AG08396 (cell line): ENCODE data around the gene CCDC88C.

ENCODE experiments used
- DNase-seq: peaks from one replicate; pipeline ENCODE4 v3.0.0; 2012; ENCODE audit warnings: low spot score, mixed read lengths

Gene CCDC88C

DNA sequence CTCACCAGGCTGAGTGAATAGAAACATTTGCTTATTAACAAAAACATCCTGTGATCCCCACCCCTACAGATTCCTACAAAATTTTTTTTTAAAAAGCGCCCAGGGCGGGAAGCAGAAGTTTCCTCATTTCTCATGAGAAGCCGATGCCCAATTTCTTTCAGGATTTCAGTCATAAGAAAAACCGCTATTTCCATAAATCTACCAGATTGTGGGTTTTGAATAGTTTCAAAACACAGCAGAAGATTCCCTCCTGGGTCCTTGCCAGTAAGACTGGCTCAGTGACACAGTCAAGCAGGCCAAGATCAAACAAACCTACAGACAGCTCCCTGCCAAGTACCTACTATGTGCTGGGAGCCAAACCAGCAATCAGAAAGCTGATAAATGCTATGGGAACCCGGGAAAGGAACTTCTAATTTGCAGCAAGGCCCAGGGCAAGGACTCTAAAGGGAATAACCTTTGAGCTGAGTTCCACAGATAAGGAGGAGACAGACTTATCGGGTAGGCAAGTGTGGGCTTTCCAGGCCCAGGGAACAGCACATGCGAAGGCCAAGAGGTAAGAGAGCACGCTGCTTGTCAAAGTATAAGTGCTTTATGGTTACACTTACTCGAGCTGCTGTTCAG is 68.7 kb downstream of the CCDC88C start:
- DNase-seq: no peak

GRCh38 chr14:91346838-91347173 is 70.8 kb downstream of the CCDC88C start:
- DNase-seq: no peak

DNA sequence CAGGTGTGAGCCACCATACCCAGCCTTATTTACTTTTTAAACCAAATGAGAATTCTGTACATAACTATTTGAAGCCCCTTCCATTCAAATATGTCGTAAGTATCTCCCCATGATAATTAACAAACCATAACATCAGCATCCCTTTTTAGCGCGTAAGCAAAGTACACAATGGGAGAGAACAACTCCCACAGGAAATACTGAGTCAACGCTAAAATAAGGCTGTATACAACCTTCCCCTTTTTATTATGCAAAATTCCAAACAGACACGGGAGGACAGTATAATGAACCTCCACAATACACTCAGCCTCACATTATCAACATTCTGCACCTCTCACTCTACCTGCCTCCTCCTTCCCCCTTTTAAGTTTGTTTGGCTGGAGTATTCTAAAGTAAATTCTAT is 73.5 kb downstream of the CCDC88C start:
- no peak for DNase-seq

DNA sequence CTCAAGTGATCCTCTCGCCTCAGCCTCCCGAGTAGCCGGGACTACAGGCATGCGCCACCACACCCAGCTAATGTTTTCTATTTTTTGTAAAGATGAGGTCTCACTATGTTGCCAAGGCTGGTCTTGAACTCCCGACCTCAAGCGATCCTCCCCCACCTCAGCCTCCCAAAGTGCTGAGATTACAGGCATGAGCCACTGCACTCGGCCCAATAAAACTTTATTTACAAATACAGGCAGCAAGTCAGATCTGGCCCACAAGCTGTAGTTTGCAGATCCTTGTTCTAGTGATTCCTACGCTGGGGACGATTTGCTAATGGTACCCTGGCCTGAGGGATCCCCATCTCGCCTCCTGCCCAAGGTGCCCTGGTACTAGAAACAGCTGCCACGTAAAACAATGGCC is 74.6 kb downstream of the CCDC88C start:
- DNase-seq: no peak

- no peak for DNase-seq
Measured at GRCh38 chr14:91342206-91342760, 75.3 kb downstream of the CCDC88C start.

GRCh38 chr14:91341751-91342154 is 75.9 kb downstream of the CCDC88C start:
- DNase-seq: no peak

- DNase-seq: no peak
Measured at GRCh38 chr14:91341334-91341733, 76.3 kb downstream of the CCDC88C start.

DNA sequence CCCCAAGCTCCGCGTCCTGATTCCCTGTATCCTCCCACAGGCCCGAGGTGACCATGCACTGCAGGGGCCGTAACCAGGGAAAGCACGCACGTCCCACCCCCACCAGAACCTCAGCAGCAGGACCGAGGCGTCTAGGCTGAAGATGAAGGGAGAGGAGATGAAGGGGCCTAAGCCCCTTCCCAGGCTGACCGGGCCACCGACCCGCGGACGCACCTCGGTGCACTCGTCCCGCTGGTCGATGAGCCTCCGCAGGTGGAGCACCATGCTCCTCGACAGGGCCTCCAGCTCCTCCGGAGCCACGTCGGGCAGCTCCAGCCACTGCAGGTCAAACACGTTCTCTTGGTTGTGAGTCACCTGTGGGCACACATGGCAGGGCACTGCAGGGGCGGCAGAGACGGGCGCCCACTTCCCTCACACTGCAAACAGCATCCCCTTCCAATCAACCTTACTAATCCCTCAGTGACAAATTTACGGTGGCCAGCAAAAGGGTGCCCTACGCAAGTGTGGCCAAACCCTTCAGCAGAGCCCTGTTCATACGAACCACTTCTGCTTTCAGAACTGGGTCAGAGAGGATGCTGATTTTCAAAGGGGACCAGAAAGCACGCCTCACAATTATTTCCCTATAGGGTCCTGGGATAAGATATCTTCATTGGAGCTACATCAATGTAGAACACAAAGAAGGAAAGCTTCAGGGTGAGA is 77.8 kb downstream of the CCDC88C start:
- no peak for DNase-seq

DNA sequence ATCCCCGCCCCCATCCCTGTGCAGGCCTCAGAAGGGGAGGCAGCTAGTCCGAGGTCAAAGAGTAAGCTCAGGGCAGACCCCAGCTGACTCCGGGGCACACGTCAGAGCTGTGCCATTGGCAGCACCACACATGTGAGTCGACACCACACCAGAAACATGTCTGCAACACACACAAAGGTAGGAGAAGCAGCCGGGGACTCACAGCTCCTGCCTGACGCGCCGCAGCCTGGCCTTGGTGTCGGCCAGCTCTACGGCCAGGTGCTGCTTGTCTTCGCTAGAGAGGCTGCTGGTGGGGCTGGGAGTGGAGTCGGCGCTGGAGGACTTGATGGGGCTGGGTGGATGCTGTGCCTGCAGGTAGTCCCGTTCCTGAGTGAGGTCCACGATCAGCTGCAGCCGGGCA is 78.5 kb downstream of the CCDC88C start:
- DNase-seq: no peak

DNA sequence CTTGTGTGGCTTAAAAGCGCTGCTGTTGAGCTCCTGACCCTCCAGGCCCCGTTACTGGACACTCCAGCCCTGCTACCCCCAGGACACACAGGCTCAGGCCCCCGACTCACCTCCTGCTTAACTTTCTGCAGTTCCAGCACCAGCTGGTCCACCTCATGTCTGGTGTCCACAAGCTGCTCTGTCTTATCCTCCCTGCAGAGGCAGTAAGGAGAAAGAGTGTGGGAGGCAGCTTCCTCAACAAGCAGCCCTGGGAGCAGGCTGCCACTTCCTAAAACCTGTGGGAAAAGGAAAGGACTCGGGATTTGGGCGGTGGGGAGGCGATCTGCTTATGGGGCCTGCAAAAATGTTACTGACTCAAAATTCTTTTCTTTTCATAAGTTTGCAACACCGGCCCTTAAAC is 79.2 kb downstream of the CCDC88C start:
- no peak for DNase-seq

DNA sequence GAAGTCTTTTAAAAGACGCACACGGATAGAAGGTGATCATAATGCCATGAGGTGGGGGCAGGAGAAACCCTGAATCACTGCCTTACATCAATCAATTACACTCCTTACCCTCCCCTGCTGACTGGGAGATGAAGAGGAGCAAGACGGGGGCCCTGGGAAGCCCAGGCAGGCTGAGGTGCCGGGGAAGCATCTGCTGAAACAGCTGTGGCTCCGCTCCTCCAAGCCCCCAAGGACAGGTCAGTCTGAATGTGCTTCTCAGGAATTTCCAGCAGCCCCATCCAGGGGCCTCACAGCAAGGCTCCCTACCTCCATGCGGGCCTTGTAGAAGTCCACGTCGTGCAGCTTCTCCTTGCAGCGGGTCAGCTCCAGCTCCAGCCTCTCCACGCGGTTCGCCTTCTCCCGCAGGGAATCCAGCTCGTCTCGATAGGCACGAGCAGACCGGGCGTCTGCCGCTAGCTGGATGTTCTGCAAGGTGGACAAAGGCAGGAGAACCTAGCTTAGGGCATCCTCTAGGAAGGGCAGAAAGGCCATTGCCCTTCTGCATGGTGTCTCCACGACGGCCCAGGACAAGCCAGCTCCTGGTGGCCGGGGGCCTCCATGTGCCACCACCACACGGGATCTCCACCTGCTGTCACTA is 79.8 kb downstream of the CCDC88C start:
- DNase-seq: no peak

- DNase-seq: no peak
Measured at GRCh38 chr14:91336093-91336450, 81.5 kb downstream of the CCDC88C start.

DNA sequence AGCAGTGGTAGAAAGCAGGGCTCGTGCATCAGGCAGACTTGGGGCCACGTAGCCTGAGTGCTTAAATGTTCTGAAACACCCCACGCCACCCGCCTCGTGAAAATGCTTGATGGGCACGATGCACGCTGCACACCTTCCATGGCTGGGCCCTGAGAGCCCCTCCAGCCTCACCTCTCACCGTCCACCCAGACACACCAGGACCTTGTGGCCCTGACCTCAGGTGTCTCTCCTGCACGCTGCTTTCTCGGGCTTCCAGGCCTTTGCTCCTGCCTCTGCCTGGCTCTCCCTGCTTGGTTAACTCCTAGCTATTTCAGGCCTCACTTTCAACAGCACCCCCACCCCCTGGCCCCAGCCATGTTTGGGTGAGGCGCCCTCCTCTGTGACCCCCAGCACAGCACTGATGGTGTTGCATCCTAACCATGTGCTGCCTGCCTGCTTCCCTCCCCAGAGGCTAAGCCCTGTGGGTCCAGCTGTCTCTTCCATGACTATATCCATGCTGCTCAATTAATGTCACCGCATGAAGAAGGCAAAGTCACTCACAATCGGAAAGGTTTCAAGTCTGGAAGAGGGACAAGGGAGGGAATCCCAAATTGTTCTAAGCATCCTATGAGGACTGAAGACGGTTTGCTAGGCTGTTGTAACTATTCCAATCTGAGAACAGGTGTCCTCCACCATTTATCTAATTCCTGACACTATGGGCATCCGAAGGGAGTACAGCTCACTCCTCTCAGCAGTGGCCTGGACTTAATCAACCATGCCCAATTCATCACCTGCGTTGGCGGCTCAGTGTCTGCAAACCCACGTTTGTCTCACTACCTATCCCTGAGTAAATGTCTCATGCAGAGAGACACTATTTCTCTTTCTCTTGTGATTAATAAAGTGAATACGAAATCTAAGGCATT is 82.2 kb downstream of the CCDC88C start:
- no peak for DNase-seq

DNA sequence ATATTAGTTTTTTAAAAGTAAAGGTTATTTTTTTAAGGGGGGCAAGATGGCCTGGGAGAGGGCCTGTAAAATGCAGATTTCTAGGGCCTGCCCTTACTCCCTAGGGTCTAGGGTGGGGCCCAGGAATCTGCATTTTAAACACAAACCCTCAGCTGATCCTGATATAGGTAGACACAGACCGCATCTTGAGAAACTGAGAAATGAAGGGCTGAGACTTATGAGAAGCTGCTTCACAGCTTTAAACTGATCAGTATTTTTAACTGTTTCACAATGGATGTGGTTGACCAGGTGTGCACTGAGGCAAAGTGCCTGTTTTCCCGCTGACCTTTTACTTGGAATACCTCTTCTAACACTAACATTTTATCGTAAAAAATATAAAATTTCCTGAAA is 84.0 kb downstream of the CCDC88C start:
- no peak for DNase-seq

DNA sequence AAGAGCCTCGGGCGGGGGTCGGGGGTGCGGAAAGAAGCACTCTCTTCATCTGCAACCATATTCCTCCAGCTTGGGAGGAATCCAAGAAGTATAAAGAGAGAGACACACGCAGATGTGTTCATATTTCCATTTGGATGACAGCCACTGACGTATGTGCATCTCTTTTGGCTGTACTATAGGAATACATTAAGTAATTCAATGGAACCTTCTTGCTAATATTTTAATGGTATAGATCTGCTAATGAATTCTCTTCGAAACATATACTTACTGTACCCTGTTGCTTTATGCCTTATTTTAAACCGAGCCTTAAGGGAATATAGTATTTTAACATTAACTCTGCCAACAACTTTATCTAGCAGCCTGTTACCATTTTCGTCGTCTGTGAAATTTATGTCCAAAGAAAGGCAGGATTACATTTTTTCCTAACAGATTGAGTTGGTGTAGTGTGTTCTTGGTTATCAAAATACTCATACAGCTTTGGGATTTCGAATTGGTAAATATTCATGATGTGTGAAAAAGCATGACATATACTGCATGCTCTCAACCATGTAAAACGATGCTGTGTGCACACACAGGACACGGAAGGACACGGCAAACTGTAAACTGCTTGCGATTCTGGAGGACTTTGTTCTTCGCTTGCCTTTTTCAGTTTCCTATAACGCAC is 84.5 kb downstream of the CCDC88C start:
- DNase-seq: no peak

DNA sequence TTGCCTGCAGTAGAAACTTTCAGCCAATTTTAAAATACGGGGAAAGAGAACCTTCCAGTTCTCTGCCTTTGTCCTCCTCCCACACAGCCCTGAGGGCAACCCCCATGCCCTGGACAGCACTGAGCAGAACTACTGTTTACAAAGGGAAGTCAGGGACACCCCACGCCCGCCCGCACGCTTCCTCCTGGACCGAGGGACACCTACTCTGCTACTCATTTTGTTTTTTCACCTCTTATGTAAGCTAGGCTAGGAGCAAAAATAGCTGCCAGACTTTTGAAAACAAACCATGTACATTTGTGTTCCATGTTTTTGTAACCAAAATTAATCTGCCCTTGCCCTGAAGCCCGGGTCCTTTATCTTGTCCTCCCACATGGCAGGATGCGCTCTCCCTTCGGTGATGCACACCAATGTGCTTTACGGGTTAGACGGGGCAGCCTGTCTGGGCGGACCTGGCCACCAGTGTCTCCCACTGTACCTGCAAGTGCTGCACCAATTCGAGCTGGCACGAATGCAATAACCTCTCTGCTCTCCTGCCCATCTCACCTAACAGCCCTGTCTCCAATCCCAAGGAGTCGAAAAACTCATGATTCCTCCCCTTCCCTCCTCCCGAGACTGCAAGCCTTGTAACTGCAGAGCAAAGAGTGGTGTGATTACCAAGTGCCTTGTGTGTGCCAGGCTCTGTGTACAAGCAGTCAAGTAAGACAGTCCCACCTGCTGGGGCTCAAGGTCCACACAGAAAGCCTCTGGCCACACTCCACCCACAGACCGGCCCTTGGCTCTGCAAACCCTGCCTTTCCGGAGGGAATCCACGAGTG is 85.2 kb downstream of the CCDC88C start:
- DNase-seq: no peak

DNA sequence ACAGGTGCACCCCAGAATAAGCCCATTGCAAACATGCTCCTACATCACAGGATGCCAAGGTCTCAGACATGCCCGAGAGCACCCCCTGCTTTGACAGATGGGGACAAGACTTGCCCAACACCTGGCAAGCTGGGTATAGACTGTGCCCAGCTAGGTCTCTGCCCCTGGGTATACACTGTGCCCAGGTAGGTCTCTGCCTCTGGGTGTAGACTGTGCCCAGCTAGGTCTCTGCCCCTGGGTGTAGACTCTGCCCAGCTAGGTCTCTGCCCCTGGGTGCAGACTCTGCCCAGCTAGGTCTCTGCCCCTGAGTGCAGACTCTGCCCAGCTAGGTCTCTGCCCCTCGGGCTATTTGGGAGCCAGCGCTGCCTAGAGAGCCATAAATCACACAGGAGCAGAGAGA is 85.9 kb downstream of the CCDC88C start:
- no peak for DNase-seq

- no peak for DNase-seq
Measured at GRCh38 chr14:91330856-91331255, 86.8 kb downstream of the CCDC88C start.

DNA sequence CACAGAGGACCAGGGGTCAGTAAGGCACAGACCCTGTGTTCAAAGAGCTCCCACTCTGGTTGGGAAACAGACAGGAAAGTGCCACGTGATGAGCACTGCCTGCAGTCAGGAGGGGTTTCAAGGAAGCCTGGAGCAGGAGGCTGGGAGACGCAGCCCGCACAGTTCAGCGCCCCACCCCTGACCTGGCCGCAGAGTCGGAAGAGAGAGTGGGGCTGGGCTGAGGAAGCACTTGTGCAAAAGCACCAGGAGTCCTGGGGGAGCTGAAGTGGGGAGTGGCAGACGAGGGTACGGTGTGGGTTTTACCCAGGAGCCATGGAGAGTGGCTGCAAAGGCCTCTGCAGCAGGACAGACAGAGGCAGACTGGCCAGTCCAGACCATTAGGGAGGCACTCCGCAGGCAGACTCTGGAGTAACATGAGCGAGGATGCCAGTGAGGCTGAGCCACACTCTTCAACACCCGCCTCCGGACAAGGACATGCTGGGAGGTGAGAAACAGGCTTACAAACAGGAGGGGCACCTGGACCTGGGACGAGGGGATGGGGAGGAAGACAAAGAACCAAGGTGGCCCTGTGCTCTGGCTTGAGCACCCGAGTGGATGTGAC is 87.4 kb downstream of the CCDC88C start:
- DNase-seq: no peak

DNA sequence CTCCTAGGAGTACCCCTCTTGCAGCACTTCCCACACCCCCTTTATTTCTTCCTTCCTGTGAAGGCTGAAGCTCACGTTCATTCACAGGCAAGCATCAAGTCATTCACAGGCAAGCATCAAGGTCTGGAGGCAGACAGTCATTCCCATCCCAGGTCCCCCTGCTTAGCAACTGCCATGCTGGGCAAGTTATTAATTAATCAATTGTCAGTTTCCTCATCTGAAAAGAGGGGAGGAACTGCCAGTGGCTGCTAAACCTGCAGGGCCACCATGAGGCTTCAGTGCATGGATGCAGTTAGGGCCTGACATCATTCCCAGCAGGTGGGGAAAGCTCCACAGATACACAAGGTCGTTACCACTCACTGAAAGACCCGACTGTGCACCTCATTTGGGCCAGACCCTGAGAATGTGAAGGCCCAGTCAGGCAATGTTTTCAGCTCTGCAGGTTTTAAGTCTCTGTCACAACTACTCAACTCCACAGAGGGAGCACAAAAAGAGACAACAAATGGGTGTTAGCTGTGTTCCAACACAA is 88.1 kb downstream of the CCDC88C start:
- no peak for DNase-seq
